Endothelial cell of umbilical vein (primary cell): ENCODE measurements around the gene ATG7. TPM values are rescaled to one million over a fixed set of nuclear protein-coding genes. Genes with fewer than 3 reads are reported as not detected.

ENCODE experiments used
- BruUV-seq: library from RNA; stranded (reverse); fragments of 400-500 nt; replicated peaks from 2 replicates; lab custom pipeline; 2021; lab: Mats Ljungman, UMichigan
- CTCF ChIA-PET: fragments of 300-600, 350-600 bp; sonication (Branson Sonifier 250); formaldehyde crosslinking; loops from one replicate; lab custom pipeline; 2021; ENCODE audit warnings: antibody characterized with exemption, inconsistent platforms; lab: Charles Lee
- POLR2A ChIA-PET: fragments of 300-600, 350-600 bp; sonication (Branson Sonifier 250); formaldehyde crosslinking; loops from one replicate; lab custom pipeline; 2021; ENCODE audit warnings: antibody characterized with exemption, inconsistent platforms; lab: Charles Lee
- DNase-seq: peaks from one replicate; pipeline ENCODE4 v3.0.0-alpha.2; 2011; ENCODE audit warnings: low read depth, low spot score
- FAIRE-seq: peaks from 2 replicates; lab custom pipeline; 2011; peaks lifted over from hg19 to GRCh38; lab: Jason Lieb, UNC
- H2AFZ ChIP-seq: 2 replicates; pipeline ENCODE4 v1.6.0; 2012; ENCODE audit warnings: low read depth, low read length, control low read depth, inconsistent platforms
- H3K27ac ChIP-seq: 2 replicates; pipeline ENCODE4 v1.5.1; 2011; ENCODE audit warnings: low read depth, mild to moderate bottlenecking, control low read depth, low read length, moderate library complexity; ENCODE audit not compliant: insufficient read depth
- H3K27me3 ChIP-seq, 2 experiments: 2 replicates each; pipeline versions ENCODE4 v1.6.0 to v1.6.1; 2011; ENCODE audit warnings: low read length in 2 of 2, mixed read lengths in 1 of 2; ENCODE audit not compliant: control insufficient read depth in 2 of 2, insufficient read depth in 2 of 2
- H3K36me3 ChIP-seq, 2 experiments: 2 replicates in 1 of 2; 3 replicates in 1 of 2; pipeline ENCODE4 v1.5.1; 2011; ENCODE audit warnings: low read length in 2 of 2, mild to moderate bottlenecking in 1 of 2, moderate library complexity in 1 of 2; ENCODE audit not compliant: control insufficient read depth in 2 of 2, insufficient read depth in 2 of 2; ENCODE audit errors: extremely low read depth in 1 of 2
- H3K4me1 ChIP-seq: 3 replicates; pipeline ENCODE4 v1.5.1; 2011; ENCODE audit warnings: mild to moderate bottlenecking, low read length; ENCODE audit not compliant: control insufficient read depth, insufficient read depth; ENCODE audit errors: extremely low read depth
- H3K4me2 ChIP-seq: 2 replicates; pipeline ENCODE4 v1.6.1; 2011; ENCODE audit warnings: low read length, control low read depth, mixed read lengths; ENCODE audit not compliant: insufficient read depth
- H3K4me3 ChIP-seq, 3 experiments: fragments of 200-600 bp in 1 of 3; sonication (generic), shearing (Covaris generic) in 1 of 3; replicated peaks in 1 of 3; 2 replicates each; pipeline ENCODE4 v1.5.1; 2011 to 2016; ENCODE audit warnings: control low read depth in 3 of 3, low read length in 3 of 3, mild to moderate bottlenecking in 2 of 3, inconsistent platforms in 1 of 3, low read depth in 1 of 3, moderate library complexity in 1 of 3; ENCODE audit not compliant: insufficient read depth in 1 of 3
- H3K79me2 ChIP-seq: 2 replicates; pipeline ENCODE4 v1.6.0; 2012; ENCODE audit warnings: low read length, inconsistent platforms; ENCODE audit not compliant: control insufficient read depth, insufficient read depth
- H3K9ac ChIP-seq: replicated peaks from 2 replicates; pipeline ENCODE3; 2011; ENCODE audit warnings: low read length, control low read depth; ENCODE audit not compliant: insufficient read depth; ENCODE audit errors: extremely low read depth
- H3K9me1 ChIP-seq: replicated peaks from 3 replicates; pipeline ENCODE4 v1.6.0; 2011; ENCODE audit warnings: mild to moderate bottlenecking, low read length; ENCODE audit not compliant: control insufficient read depth, insufficient read depth; ENCODE audit errors: extremely low read depth
- H3K9me3 ChIP-seq: replicated peaks from 2 replicates; pipeline ENCODE4 v1.5.1; 2012; ENCODE audit warnings: low read length, inconsistent platforms; ENCODE audit not compliant: control insufficient read depth, insufficient read depth
- H4K20me1 ChIP-seq: replicated peaks from 2 replicates; pipeline ENCODE3; 2011; ENCODE audit warnings: mild to moderate bottlenecking, low read length; ENCODE audit not compliant: control insufficient read depth, insufficient read depth; ENCODE audit errors: extremely low read depth
- CTCF ChIP-seq, 2 donors: IDR thresholded peaks; 1 replicate in 1 of 2; 2 replicates in 1 of 2; pipeline ENCODE4 v1.5.1; 2011; ENCODE audit warnings: low read length in 2 of 2, mild to moderate bottlenecking in 2 of 2, moderate library complexity in 2 of 2, control low read depth in 1 of 2, inconsistent platforms in 1 of 2, low read depth in 1 of 2; ENCODE audit not compliant: insufficient read depth in 1 of 2; ENCODE audit errors: extremely low read depth in 1 of 2
- EZH2 ChIP-seq: IDR thresholded peaks from 2 replicates; pipeline ENCODE4 v1.6.1; 2012; ENCODE audit warnings: borderline replicate concordance, low read depth, mild to moderate bottlenecking, moderate library complexity, low read length, inconsistent platforms; ENCODE audit not compliant: severe bottlenecking
- FOS ChIP-seq: IDR thresholded peaks from 2 replicates; pipeline ENCODE4 v1.6.1; 2011; ENCODE audit warnings: mild to moderate bottlenecking, low read length, moderate library complexity, borderline replicate concordance; ENCODE audit not compliant: insufficient read depth
- JUN ChIP-seq: IDR thresholded peaks from 2 replicates; pipeline ENCODE4 v1.6.1; 2011; ENCODE audit warnings: borderline replicate concordance, low read depth; ENCODE audit not compliant: insufficient read length, insufficient read depth
- POLR2A ChIP-seq: IDR thresholded peaks from 2 replicates; pipeline ENCODE4 v1.6.1; 2012; ENCODE audit warnings: low read depth, mild to moderate bottlenecking, control low read depth, low read length
- POLR2AphosphoS5 ChIP-seq: IDR thresholded peaks from 2 replicates; pipeline ENCODE4 v1.6.1; 2012; ENCODE audit warnings: low read depth, mild to moderate bottlenecking, control low read depth, low read length, moderate library complexity; ENCODE audit not compliant: insufficient read depth
- dilution Hi-C: fragments of 300-500 bp; cut with MboI; formaldehyde crosslinking; loops from one replicate; pipeline ENCODE4 v1.15.0; 2019; ENCODE audit warnings: low sequenced_read_pairs; ENCODE audit not compliant: extremely low pct_ligation_motif_present
- intact Hi-C: fragments of 100-400 bp; cut with micrococcal nuclease; formaldehyde crosslinking; loops from one replicate; pipeline ENCODE4 v1.10.0; 2022
- polyA plus RNA-seq, 4 experiments: library from polyadenylated mRNA; depleted of rRNA in 3 of 4; stranded (reverse) in 3 of 4; unstranded in 1 of 4; fragments of >200 nt; gene quantifications; 2 replicates each; pipeline versions ENCODE4 v1.2.1 to v1.2.3, GENCODE V29; 2011 to 2012; ENCODE audit warnings: missing spikeins in 1 of 4
- total RNA-seq: library from RNA; stranded (reverse); gene quantifications from 2 replicates; pipeline ENCODE4 v1.2.3, GENCODE V29; 2021
- TF ChIP-seq, protein P1 (sequence below): IDR thresholded peaks from 2 replicates; pipeline ENCODE4 v1.6.1; 2011; ENCODE audit not compliant: insufficient read depth, insufficient read length

The ATG7 gene
- total and polyA plus RNA-seq, 2 donors (not counting 3 experiments of a cell fraction or from before 2014, with no cell fraction given) = 30.8 to 48.3 TPM

GRCh38 chr3:11238060-11238459 is 34.1 kb upstream of the ATG7 start:
- peak; percentile 95 for FAIRE-seq
- POLR2A ChIA-PET = interaction anchor here (1.7 kb wide), 1 partner anchor 51 kb away, joined by 11 read pairs; no protein-coding TSS in a partner anchor
- no peak for TF ChIP-seq POLR2AphosphoS5
- TF ChIP-seq JUN = peak; percentile 33
- TF ChIP-seq, protein P1, sequence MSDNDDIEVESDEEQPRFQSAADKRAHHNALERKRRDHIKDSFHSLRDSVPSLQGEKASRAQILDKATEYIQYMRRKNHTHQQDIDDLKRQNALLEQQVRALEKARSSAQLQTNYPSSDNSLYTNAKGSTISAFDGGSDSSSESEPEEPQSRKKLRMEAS = no peak
- no peak for TF ChIP-seq EZH2
- TF ChIP-seq CTCF (IDR thresholded peaks at IDR 0.05; ENCODE audit: extremely low read depth in 1 of 2, insufficient read depth in 1 of 2, low read depth in 1 of 2, low read length in 2 of 2) = no peak
- no peak for TF ChIP-seq POLR2A
- peak; percentile 23 for TF ChIP-seq FOS
- Histone ChIP-seq H3K36me3 (peaks cover 0 to 4% of the 10 kb centered on the region in 2 experiments), H4K20me1 (no peaks in the 10 kb centered on the region), H3K9ac (peak overlapping the region; percentile 58), H3K4me2 (peak overlapping the region; percentile 73), H3K27ac (peak overlapping the region; percentile 83), H3K9me3 (no peaks in the 10 kb centered on the region), H3K4me3 (peak overlapping the region in 1 of 3 experiments; percentile 47), H2AFZ (no peak overlapping the region), H3K9me1 (no peaks in the 10 kb centered on the region), H3K27me3 (no peaks in the 10 kb centered on the region), H3K79me2 (peaks cover 40% of the 10 kb centered on the region), H3K4me1 (peaks cover 23% of the 10 kb centered on the region)
- BruUV-seq = no TSS peak
- DNase-seq = peak; percentile 48
- intact Hi-C loops = loop anchor here (1.0 kb wide), 5 partner anchors 12 to 90 kb away; partner anchors contain the start of gene ATG7
- CTCF ChIA-PET = interaction anchor here (0.6 to 3.7 kb wide), 13 partner anchors 10 to 154 kb away, joined by 3 to 36 read pairs (median 4); partner anchors contain the start of genes ATG7 and HRH1
- dilution Hi-C loops = no loop called here
